Iris pigment epithelial cell (primary cell): ENCODE measurements around the gene MYO18B.
A peak's percentile ranks its signal among the peaks of the same experiment; 100 is the strongest.
"Not testable (repeated sequence)": the region's sequence is repeated elsewhere in the genome, so short reads cannot be mapped to it uniquely, and the experiment has no call there.

Experiments used
- DNase-seq: peaks from one replicate; pipeline ENCODE4 v3.0.0-alpha.2; 2011; ENCODE audit warnings: low read depth

MYO18B gene

GRCh38 chr22:25741692-25742626, at the start of gene MYO18B:
Gene MYO18B, plus strand, starts transcription at chr22:25742188. Its CDS starts 18,905 bp downstream, at chr22:25761093.
- no peak for DNase-seq

- no peak for DNase-seq
Observed at GRCh38 chr22:25692397-25693267, 49.4 kb upstream of the MYO18B start.

- DNase-seq: no peak
Observed at GRCh38 chr22:25693268-25693565, 48.8 kb upstream of the MYO18B start.

GRCh38 chr22:25694196-25694907, 47.6 kb upstream of the MYO18B start:
- no peak for DNase-seq

GRCh38 chr22:25695146-25695545, 46.8 kb upstream of the MYO18B start:
- DNase-seq: no peak

- DNase-seq: no peak
Observed at GRCh38 chr22:25696763-25697162, 45.2 kb upstream of the MYO18B start.

GRCh38 chr22:25697181-25697664, 44.8 kb upstream of the MYO18B start:
- DNase-seq: no peak

GRCh38 chr22:25697978-25698377, 44.0 kb upstream of the MYO18B start:
- DNase-seq: no peak

GRCh38 chr22:25698461-25698860, 43.5 kb upstream of the MYO18B start:
- DNase-seq: no peak

- DNase-seq: no peak
Observed at GRCh38 chr22:25698978-25699377, 43.0 kb upstream of the MYO18B start.

GRCh38 chr22:25701056-25701780, 40.8 kb upstream of the MYO18B start:
- peak; percentile 30 for DNase-seq

- DNase-seq: peak; percentile 27
Observed at GRCh38 chr22:25702040-25702439, 39.9 kb upstream of the MYO18B start.

GRCh38 chr22:25702571-25703167, 39.3 kb upstream of the MYO18B start:
- DNase-seq: no peak

GRCh38 chr22:25704701-25705100, 37.3 kb upstream of the MYO18B start:
- no peak for DNase-seq

- DNase-seq: no peak
Observed at GRCh38 chr22:25706197-25706596, 35.8 kb upstream of the MYO18B start.

- not testable (repeated sequence) for DNase-seq
Observed at GRCh38 chr22:25708430-25708829, 33.6 kb upstream of the MYO18B start.

GRCh38 chr22:25709758-25710157, 32.2 kb upstream of the MYO18B start:
- no peak for DNase-seq

GRCh38 chr22:25710501-25710900, 31.5 kb upstream of the MYO18B start:
- DNase-seq: no peak

- DNase-seq: no peak
Observed at GRCh38 chr22:25711491-25711890, 30.5 kb upstream of the MYO18B start.

- DNase-seq: no peak
Observed at GRCh38 chr22:25712661-25713400, 29.2 kb upstream of the MYO18B start.
